ENCODE measurements around the gene COG5. TPM values are rescaled to one million over a fixed set of nuclear protein-coding genes. Genes with fewer than 3 reads are reported as not detected.

Gene COG5
- total RNA-seq, 1 donor from 2014 or later, result 44.7 TPM

GRCh38 chr7:107373354-107373753, 190.4 kb downstream of the COG5 start:
- TF ChIP-seq CTCF (IDR thresholded peaks at IDR 0.05), result no peak
- Mint-ChIP-seq H3K27ac (ENCODE audit: unreplicated experiment) (no peak overlapping the region), H3K4me3 (ENCODE audit: unreplicated experiment) (no peak overlapping the region), H3K4me1 (ENCODE audit: unreplicated experiment) (peaks cover 3% of the 10 kb centered on the region), H3K36me3 (ENCODE audit: unreplicated experiment) (peaks cover 6% of the 10 kb centered on the region), H3K27me3 (ENCODE audit: unreplicated experiment) (no peaks in the 10 kb centered on the region), H3K9me3 (ENCODE audit: unreplicated experiment) (peaks cover under 1% of the 10 kb centered on the region)
- DNase-seq (ENCODE audit: extremely low spot score, unreplicated experiment), result no peak

- peaks cover 3% of the 10 kb centered on the region for H3K4me1 Mint-ChIP-seq (ENCODE audit: unreplicated experiment)
- DNase-seq (ENCODE audit: extremely low spot score, unreplicated experiment), result no peak
- no peaks in the 10 kb centered on the region for H3K9me3 Mint-ChIP-seq (ENCODE audit: unreplicated experiment)
- H3K27me3 Mint-ChIP-seq (ENCODE audit: unreplicated experiment), result no peaks in the 10 kb centered on the region
- peaks cover 3% of the 10 kb centered on the region for H3K36me3 Mint-ChIP-seq (ENCODE audit: unreplicated experiment)
- H3K27ac Mint-ChIP-seq (ENCODE audit: unreplicated experiment), result no peak overlapping the region
- TF ChIP-seq CTCF (IDR thresholded peaks at IDR 0.05), result no peak
- H3K4me3 Mint-ChIP-seq (ENCODE audit: unreplicated experiment), result no peak overlapping the region
These were observed 191.4 kb downstream of the COG5 start for GRCh38 chr7:107372298-107372697.

- Mint-ChIP-seq H3K9me3 (ENCODE audit: unreplicated experiment) (no peaks in the 10 kb centered on the region), H3K27ac (ENCODE audit: unreplicated experiment) (no peak overlapping the region), H3K27me3 (ENCODE audit: unreplicated experiment) (no peaks in the 10 kb centered on the region), H3K4me3 (ENCODE audit: unreplicated experiment) (no peak overlapping the region), H3K36me3 (ENCODE audit: unreplicated experiment) (peaks cover 10% of the 10 kb centered on the region), H3K4me1 (ENCODE audit: unreplicated experiment) (peaks cover 7% of the 10 kb centered on the region)
- TF ChIP-seq CTCF (IDR thresholded peaks at IDR 0.05), result no peak
- DNase-seq (ENCODE audit: extremely low spot score, unreplicated experiment), result no peak
These were observed 192.9 kb downstream of the COG5 start for GRCh38 chr7:107370816-107371215.

- DNase-seq (ENCODE audit: extremely low spot score, unreplicated experiment), result no peak
- Mint-ChIP-seq H3K27me3 (ENCODE audit: unreplicated experiment) (no peaks in the 10 kb centered on the region), H3K4me3 (ENCODE audit: unreplicated experiment) (no peak overlapping the region), H3K4me1 (ENCODE audit: unreplicated experiment) (peaks cover 24% of the 10 kb centered on the region), H3K36me3 (ENCODE audit: unreplicated experiment) (peaks cover 20% of the 10 kb centered on the region), H3K9me3 (ENCODE audit: unreplicated experiment) (no peaks in the 10 kb centered on the region), H3K27ac (ENCODE audit: unreplicated experiment) (no peak overlapping the region)
- TF ChIP-seq CTCF (IDR thresholded peaks at IDR 0.05), result no peak
These were observed 198.9 kb downstream of the COG5 start for GRCh38 chr7:107364787-107365186.

GRCh38 chr7:107359520-107360316, 204.0 kb downstream of the COG5 start:
- TF ChIP-seq CTCF (IDR thresholded peaks at IDR 0.05), result no peak
- H3K9me3 Mint-ChIP-seq (ENCODE audit: unreplicated experiment), result no peaks in the 10 kb centered on the region
- H3K36me3 Mint-ChIP-seq (ENCODE audit: unreplicated experiment), result peaks cover 19% of the 10 kb centered on the region
- peaks cover 10% of the 10 kb centered on the region for H3K4me1 Mint-ChIP-seq (ENCODE audit: unreplicated experiment)
- no peak for DNase-seq (ENCODE audit: extremely low spot score, unreplicated experiment)
- no peaks in the 10 kb centered on the region for H3K27me3 Mint-ChIP-seq (ENCODE audit: unreplicated experiment)
- no peak overlapping the region for H3K27ac Mint-ChIP-seq (ENCODE audit: unreplicated experiment)
- H3K4me3 Mint-ChIP-seq (ENCODE audit: unreplicated experiment), result no peak overlapping the region
